ENCODE measurements around the gene LRRK1.

Gene LRRK1

DNA sequence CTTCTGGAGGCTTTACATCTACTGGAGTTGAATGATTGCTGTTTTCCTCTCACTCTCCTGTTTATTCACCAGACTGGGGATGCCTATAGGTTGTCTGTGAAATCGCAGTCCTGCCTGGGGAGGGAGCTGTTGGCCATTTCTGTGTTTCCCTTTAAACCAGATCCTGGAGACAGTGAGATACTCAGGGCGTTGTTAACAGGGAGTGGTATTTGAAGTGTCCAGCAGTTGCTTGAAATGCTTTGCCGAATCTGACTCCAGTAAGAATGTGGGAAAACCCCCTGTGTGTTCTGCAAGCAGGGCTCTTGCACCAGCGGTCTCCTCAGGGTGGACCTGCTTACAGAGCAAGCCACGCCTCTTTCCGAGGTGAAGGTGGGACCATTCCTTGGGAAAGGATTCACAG, 4.3 kb upstream of the LRRK1 start:
- H2BK120ac ChIP-seq (ENCODE audit: low read depth, low read length): no peak overlapping the region
- no peak overlapping the region for H3K9ac ChIP-seq (ENCODE audit: low read length)
- no peak overlapping the region for H3K18ac ChIP-seq (ENCODE audit: low read depth in 1 of 2, low read length in 2 of 2)

DNA sequence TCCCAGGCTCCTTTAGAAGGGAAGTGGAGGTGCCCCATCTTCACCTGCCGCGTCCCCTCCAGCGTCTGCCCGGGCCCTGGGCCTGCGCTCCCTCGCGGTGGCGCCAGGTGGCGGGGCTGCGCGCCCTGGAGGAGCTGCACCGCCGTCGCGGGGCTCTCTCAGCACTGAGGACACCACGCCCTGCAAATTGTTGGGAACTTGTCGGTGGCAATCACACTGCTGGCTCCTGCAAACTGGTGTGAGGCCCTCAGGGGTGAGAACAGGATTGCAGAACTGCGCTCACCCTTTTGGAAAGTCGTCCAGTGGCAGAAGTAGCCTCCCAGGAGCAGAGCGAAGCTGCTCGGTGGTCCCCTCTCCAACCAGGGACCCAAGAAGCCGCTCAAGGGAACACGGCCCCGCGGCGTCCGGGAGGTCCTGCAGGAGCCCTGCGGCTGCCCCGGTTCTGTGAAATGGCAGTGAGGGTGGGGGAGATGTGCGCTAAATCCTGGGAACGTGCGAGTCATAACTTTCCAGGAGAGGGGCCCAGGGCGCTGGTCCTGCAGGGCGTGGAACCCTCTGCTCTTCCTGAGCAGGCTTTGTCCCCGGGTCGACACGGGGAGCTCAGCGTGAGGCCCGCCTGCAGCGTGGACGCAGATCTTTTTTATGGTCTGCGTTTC, 995 bp upstream of the LRRK1 start:
- Histone ChIP-seq H3K4ac (ENCODE audit: low read depth in 1 of 2, low read length in 2 of 2) (no peak overlapping the region), H2BK120ac (ENCODE audit: low read depth, low read length) (no peak overlapping the region), H3K36me3 (ENCODE audit: control insufficient read depth in 1 of 2, insufficient read depth in 2 of 2, low read depth in 1 of 2, low read length in 2 of 2) (peaks cover 0 to 36% of the 10 kb centered on the region in 2 experiments), H2BK12ac (ENCODE audit: low read length in 2 of 2) (no peak overlapping the region), H3K23ac (ENCODE audit: low read length in 2 of 2) (no peak overlapping the region), H3K9me3 (ENCODE audit: control insufficient read depth, low read length) (peaks cover 3% of the 10 kb centered on the region), H3K79me1 (replicated peaks; ENCODE audit: low read length, poor library complexity, severe bottlenecking) (no peaks in the 10 kb centered on the region), H2BK15ac (ENCODE audit: low read depth, poor library complexity, severe bottlenecking) (peak overlapping the region; percentile 2), H3K18ac (ENCODE audit: low read depth in 1 of 2, low read length in 2 of 2) (peak overlapping the region in 1 of 2 experiments; percentile 4), H2AFZ (ENCODE audit: low read depth, low read length) (peak overlapping the region; percentile 64), H2BK5ac (ENCODE audit: low read depth, low read length, poor library complexity, severe bottlenecking) (no peak overlapping the region), H3K27ac (ENCODE audit: low read length, poor library complexity, severe bottlenecking) (no peak overlapping the region), H3K4me1 (ENCODE audit: control insufficient read depth, insufficient read depth, low read depth, low read length) (peaks cover 18% of the 10 kb centered on the region), H4K8ac (ENCODE audit: low read length) (no peak overlapping the region), H3K9ac (ENCODE audit: low read length) (peak overlapping the region; percentile 89), H4K91ac (ENCODE audit: low read length) (no peak overlapping the region), H3K4me2 (ENCODE audit: low read length, poor library complexity, severe bottlenecking) (peak overlapping the region; percentile 98), H3K4me3 (ENCODE audit: insufficient read depth in 1 of 2, low read depth in 1 of 2, low read length in 2 of 2) (peak overlapping the region; percentile 28 to 87), H3K27me3 (ENCODE audit: control insufficient read depth in 1 of 2, insufficient read depth in 1 of 2, low read length in 2 of 2) (peaks cover 0 to 59% of the 10 kb centered on the region in 2 experiments), H3K14ac (ENCODE audit: low read length in 2 of 2) (no peak overlapping the region), H2AK5ac (ENCODE audit: low read length, severe bottlenecking) (no peak overlapping the region)
- peak; percentile 75 for DNase-seq
- WGBS: 2% methylated on average over 41 of the region's 42 CpGs

More for the DNA sequence above, 4.3 kb upstream of the LRRK1 start:
- Histone ChIP-seq H2BK15ac (ENCODE audit: low read depth, poor library complexity, severe bottlenecking) (no peak overlapping the region), H4K8ac (ENCODE audit: low read length) (no peak overlapping the region), H2AFZ (ENCODE audit: low read depth, low read length) (no peak overlapping the region), H3K4me2 (ENCODE audit: low read length, poor library complexity, severe bottlenecking) (no peak overlapping the region), H3K4ac (ENCODE audit: low read depth in 1 of 2, low read length in 2 of 2) (no peak overlapping the region), H2AK5ac (ENCODE audit: low read length, severe bottlenecking) (no peak overlapping the region), H3K36me3 (ENCODE audit: control insufficient read depth in 1 of 2, insufficient read depth in 2 of 2, low read depth in 1 of 2, low read length in 2 of 2) (peaks cover 0 to 65% of the 10 kb centered on the region in 2 experiments), H3K27me3 (ENCODE audit: control insufficient read depth in 1 of 2, insufficient read depth in 1 of 2, low read length in 2 of 2) (peaks cover 0 to 40% of the 10 kb centered on the region in 2 experiments), H3K9me3 (ENCODE audit: control insufficient read depth, low read length) (peaks cover 9% of the 10 kb centered on the region), H3K14ac (ENCODE audit: low read length in 2 of 2) (no peak overlapping the region), H2BK12ac (ENCODE audit: low read length in 2 of 2) (no peak overlapping the region), H3K27ac (ENCODE audit: low read length, poor library complexity, severe bottlenecking) (no peak overlapping the region), H4K91ac (ENCODE audit: low read length) (no peak overlapping the region), H3K4me1 (ENCODE audit: control insufficient read depth, insufficient read depth, low read depth, low read length) (peaks cover 16% of the 10 kb centered on the region), H3K23ac (ENCODE audit: low read length in 2 of 2) (no peak overlapping the region), H3K79me1 (replicated peaks; ENCODE audit: low read length, poor library complexity, severe bottlenecking) (no peaks in the 10 kb centered on the region), H2BK5ac (ENCODE audit: low read depth, low read length, poor library complexity, severe bottlenecking) (no peak overlapping the region), H3K4me3 (ENCODE audit: insufficient read depth in 1 of 2, low read depth in 1 of 2, low read length in 2 of 2) (no peak overlapping the region)
- WGBS: 74% methylated on average over 6 of the region's 6 CpGs
- DNase-seq: no peak

DNA sequence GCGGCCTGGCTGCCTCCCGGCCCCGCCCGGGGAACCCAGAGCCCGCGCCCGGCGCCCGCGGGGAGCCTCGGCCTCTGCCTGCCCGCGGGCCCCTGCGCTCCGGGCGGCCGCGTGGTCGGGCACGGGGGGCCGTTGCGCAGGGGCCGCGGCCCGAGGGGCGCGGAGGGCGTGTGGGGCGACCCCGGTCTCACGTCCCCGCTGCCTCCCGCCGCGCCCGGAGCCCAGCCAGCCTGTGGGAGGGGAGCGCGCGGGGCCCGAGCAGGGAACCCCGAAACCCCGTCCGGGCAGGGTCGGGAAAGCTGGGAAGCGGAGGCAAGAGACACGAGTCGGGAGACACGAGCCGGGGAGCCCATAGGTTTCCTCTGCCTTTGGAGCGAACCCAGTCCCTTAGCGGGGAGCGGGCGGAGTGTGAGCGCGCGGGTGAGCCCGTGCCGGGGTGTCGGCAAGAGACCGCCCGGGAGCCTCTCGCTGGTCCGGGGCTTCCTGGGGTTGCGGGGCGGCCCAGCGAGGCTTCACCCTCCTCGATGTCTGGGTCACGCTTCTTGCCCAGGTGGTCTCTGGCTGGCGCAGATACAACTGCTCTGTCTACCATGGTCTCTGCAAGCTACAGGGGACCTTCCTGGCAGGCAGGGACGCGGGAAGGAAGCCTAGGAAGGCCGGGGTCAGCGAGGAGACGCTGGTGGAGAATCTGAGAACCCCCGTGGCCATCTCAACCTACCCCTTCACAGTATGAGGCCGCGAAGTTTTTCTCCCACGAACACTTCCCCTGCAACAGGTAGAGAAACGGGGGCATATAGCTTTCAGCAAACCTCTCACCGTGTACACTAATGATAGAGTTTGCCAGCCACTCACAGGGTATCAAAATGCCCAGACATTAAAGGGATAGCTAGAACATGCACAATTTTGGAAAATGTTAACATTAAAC, 586 bp downstream of the LRRK1 start:
- peak overlapping the region in 1 of 2 experiments; percentile 20 for H3K4ac ChIP-seq (ENCODE audit: low read depth in 1 of 2, low read length in 2 of 2)
- H3K36me3 ChIP-seq (ENCODE audit: control insufficient read depth in 1 of 2, insufficient read depth in 2 of 2, low read depth in 1 of 2, low read length in 2 of 2): peaks cover 0 to 34% of the 10 kb centered on the region in 2 experiments
- H3K79me1 ChIP-seq (replicated peaks; ENCODE audit: low read length, poor library complexity, severe bottlenecking): no peaks in the 10 kb centered on the region
- H2AFZ ChIP-seq (ENCODE audit: low read depth, low read length): peak overlapping the region; percentile 87
- peak overlapping the region; percentile 61 for H4K91ac ChIP-seq (ENCODE audit: low read length)
- peaks cover 18% of the 10 kb centered on the region for H3K4me1 ChIP-seq (ENCODE audit: control insufficient read depth, insufficient read depth, low read depth, low read length)
- H2BK15ac ChIP-seq (ENCODE audit: low read depth, poor library complexity, severe bottlenecking): peak overlapping the region; percentile 41
- H3K4me2 ChIP-seq (ENCODE audit: low read length, poor library complexity, severe bottlenecking): peak overlapping the region; percentile 98
- no peak overlapping the region for H2BK12ac ChIP-seq (ENCODE audit: low read length in 2 of 2)
- H3K18ac ChIP-seq (ENCODE audit: low read depth in 1 of 2, low read length in 2 of 2): no peak overlapping the region
- no peak overlapping the region for H3K27ac ChIP-seq (ENCODE audit: low read length, poor library complexity, severe bottlenecking)
- peaks cover 0 to 49% of the 10 kb centered on the region in 2 experiments for H3K27me3 ChIP-seq (ENCODE audit: control insufficient read depth in 1 of 2, insufficient read depth in 1 of 2, low read length in 2 of 2)
- peak overlapping the region in 1 of 2 experiments; percentile 76 for H3K14ac ChIP-seq (ENCODE audit: low read length in 2 of 2)
- no peaks in the 10 kb centered on the region for H3K9me3 ChIP-seq (ENCODE audit: control insufficient read depth, low read length)
- no peak overlapping the region for H2BK5ac ChIP-seq (ENCODE audit: low read depth, low read length, poor library complexity, severe bottlenecking)
- 9% methylated on average over 51 of the region's 80 CpGs for WGBS
- peak; percentile 36 for DNase-seq
- no peak overlapping the region for H2AK5ac ChIP-seq (ENCODE audit: low read length, severe bottlenecking)
- peak overlapping the region in 1 of 2 experiments; percentile 61 for H3K23ac ChIP-seq (ENCODE audit: low read length in 2 of 2)
- peak overlapping the region; percentile 72 for H4K8ac ChIP-seq (ENCODE audit: low read length)
- H3K9ac ChIP-seq (ENCODE audit: low read length): peak overlapping the region; percentile 89
- no peak overlapping the region for H2BK120ac ChIP-seq (ENCODE audit: low read depth, low read length)
- peak overlapping the region; percentile 58 to 85 for H3K4me3 ChIP-seq (ENCODE audit: insufficient read depth in 1 of 2, low read depth in 1 of 2, low read length in 2 of 2)
